ENCODE results near the gene SYT17.

- TF ChIP-seq, protein P1, sequence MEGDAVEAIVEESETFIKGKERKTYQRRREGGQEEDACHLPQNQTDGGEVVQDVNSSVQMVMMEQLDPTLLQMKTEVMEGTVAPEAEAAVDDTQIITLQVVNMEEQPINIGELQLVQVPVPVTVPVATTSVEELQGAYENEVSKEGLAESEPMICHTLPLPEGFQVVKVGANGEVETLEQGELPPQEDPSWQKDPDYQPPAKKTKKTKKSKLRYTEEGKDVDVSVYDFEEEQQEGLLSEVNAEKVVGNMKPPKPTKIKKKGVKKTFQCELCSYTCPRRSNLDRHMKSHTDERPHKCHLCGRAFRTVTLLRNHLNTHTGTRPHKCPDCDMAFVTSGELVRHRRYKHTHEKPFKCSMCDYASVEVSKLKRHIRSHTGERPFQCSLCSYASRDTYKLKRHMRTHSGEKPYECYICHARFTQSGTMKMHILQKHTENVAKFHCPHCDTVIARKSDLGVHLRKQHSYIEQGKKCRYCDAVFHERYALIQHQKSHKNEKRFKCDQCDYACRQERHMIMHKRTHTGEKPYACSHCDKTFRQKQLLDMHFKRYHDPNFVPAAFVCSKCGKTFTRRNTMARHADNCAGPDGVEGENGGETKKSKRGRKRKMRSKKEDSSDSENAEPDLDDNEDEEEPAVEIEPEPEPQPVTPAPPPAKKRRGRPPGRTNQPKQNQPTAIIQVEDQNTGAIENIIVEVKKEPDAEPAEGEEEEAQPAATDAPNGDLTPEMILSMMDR (IDR thresholded peaks at IDR 0.05) = no peak
- TF ChIP-seq POLR2A (IDR thresholded peaks at IDR 0.05) = no peak
Measured at GRCh38 chr16:19284207-19284606, 116.2 kb downstream of the SYT17 start.

Measured in adrenal gland (tissue), 5 donors.